HCT116 (cell line): ENCODE results near the gene PCDHGA1. TPM values are rescaled to one million over a fixed set of nuclear protein-coding genes. Genes with fewer than 3 reads are reported as not detected.

Experiments used
- ATAC-seq: fragments of 200-7000 bp; cut with Tn5 transposase; 2 replicates; pipeline ENCODE4 v1.9.1; 2020; ENCODE audit warnings: mild to moderate bottlenecking, moderate library complexity
- BruUV-seq: library from RNA; stranded (reverse); fragments of 400-500 nt; replicated peaks from 2 replicates; lab custom pipeline; 2021; lab: Mats Ljungman, UMichigan
- CTCF ChIA-PET: fragments of 300-600 bp; sonication (Branson Sonifier 250); formaldehyde crosslinking; loops from one replicate; lab custom pipeline; 2021; ENCODE audit warnings: antibody characterized with exemption; lab: Charles Lee
- POLR2A ChIA-PET: fragments of 300-600, 350-600 bp; sonication (Branson Sonifier 250); formaldehyde crosslinking; loops from one replicate; lab custom pipeline; 2021; ENCODE audit warnings: antibody characterized with exemption; lab: Charles Lee
- RAD21 ChIA-PET, 2 experiments: fragments of 300-600 bp; sonication (Branson Sonifier 250); formaldehyde crosslinking; loops; one replicate each; lab custom pipeline; 2023; ENCODE audit warnings: low total read pairs in 2 of 2; ENCODE audit not compliant: uncharacterized antibody in 2 of 2, unreplicated experiment in 2 of 2, low non-redundant PET in 1 of 2; lab: Charles Lee
- DNase-seq: peaks from one replicate; pipeline ENCODE4 v3.0.0-alpha.2; 2010; ENCODE audit warnings: low read depth, low spot score
- H2AFZ ChIP-seq: fragments of 200-600 bp; shearing (Covaris generic), sonication (generic); 2 replicates; pipeline ENCODE4 v1.6.1; 2017; ENCODE audit warnings: low read depth, mixed run types, mixed read lengths, antibody characterized with exemption, low read length; ENCODE audit not compliant: poor library complexity, severe bottlenecking
- H3K27ac ChIP-seq: 2 replicates; pipeline ENCODE4 v1.5.1; 2012; ENCODE audit warnings: low read depth, low read length
- H3K27me3 ChIP-seq: fragments of 200-600 bp; sonication (generic); 2 replicates; pipeline ENCODE4 v1.6.1; 2016; ENCODE audit warnings: mixed run types, low read length, mixed read lengths; ENCODE audit not compliant: insufficient read depth
- H3K36me3 ChIP-seq, 2 experiments: fragments of 200-500 bp in 1 of 2; fragments of 200-600 bp in 1 of 2; sonication (Bioruptor generic) in 1 of 2; sonication (generic) in 1 of 2; 2 replicates each; pipeline versions ENCODE4 v1.5.1 to v1.6.1; 2014 to 2016; ENCODE audit warnings: low read length in 2 of 2, inconsistent platforms in 1 of 2, mixed read lengths in 1 of 2, mixed run types in 1 of 2; ENCODE audit not compliant: insufficient read depth in 2 of 2, control insufficient read depth in 1 of 2
- H3K4me1 ChIP-seq, 2 experiments: fragments of 200-600 bp in 1 of 2; sonication (generic) in 1 of 2; 2 replicates each; pipeline versions ENCODE4 v1.5.1 to v1.6.1; 2012 to 2017; ENCODE audit warnings: low read length in 2 of 2, inconsistent platforms in 1 of 2, mild to moderate bottlenecking in 1 of 2, mixed read lengths in 1 of 2, mixed run types in 1 of 2, moderate library complexity in 1 of 2; ENCODE audit not compliant: insufficient read depth in 2 of 2, control insufficient read depth in 1 of 2
- H3K4me2 ChIP-seq: fragments of 200-600 bp; sonication (generic); 2 replicates; pipeline ENCODE4 v1.6.1; 2017; ENCODE audit warnings: mixed run types, low read length, mixed read lengths
- H3K4me3 ChIP-seq, 2 experiments: fragments of 200-600 bp in 1 of 2; sonication (generic) in 1 of 2; replicated peaks in 1 of 2; 2 replicates each; pipeline ENCODE4 v1.5.1; 2011 to 2016; ENCODE audit warnings: low read length in 2 of 2, control low read depth in 1 of 2, low read depth in 1 of 2, mild to moderate bottlenecking in 1 of 2, mixed read lengths in 1 of 2, mixed run types in 1 of 2
- H3K79me2 ChIP-seq: fragments of 200-600 bp; sonication (generic); 2 replicates; pipeline ENCODE4 v1.6.1; 2017; ENCODE audit warnings: mild to moderate bottlenecking, mixed run types, low read length, moderate library complexity, mixed read lengths; ENCODE audit not compliant: insufficient read depth
- H3K9ac ChIP-seq: fragments of 200-600 bp; sonication (generic); 2 replicates; pipeline ENCODE4 v1.6.1; 2016; ENCODE audit warnings: low read length, mixed read lengths
- H3K9me2 ChIP-seq: fragments of 200-600 bp; sonication (generic), shearing (Covaris generic); 2 replicates; pipeline ENCODE4 v1.6.1; 2017; ENCODE audit warnings: mixed run types, mild to moderate bottlenecking, moderate library complexity; ENCODE audit not compliant: insufficient read depth
- H3K9me3 ChIP-seq, 2 experiments: fragments of 200-500 bp in 1 of 2; fragments of 200-600 bp in 1 of 2; sonication (Bioruptor generic) in 1 of 2; sonication (generic) in 1 of 2; 2 replicates each; pipeline ENCODE4 v1.6.1; 2014 to 2017; ENCODE audit warnings: low read length in 2 of 2, mixed read lengths in 2 of 2, inconsistent platforms in 1 of 2, low read depth in 1 of 2, mild to moderate bottlenecking in 1 of 2, mixed run types in 1 of 2, moderate library complexity in 1 of 2; ENCODE audit not compliant: control insufficient read depth in 1 of 2, insufficient read depth in 1 of 2
- H4K20me1 ChIP-seq: fragments of 200-600 bp; sonication (generic), shearing (Covaris generic); 2 replicates; pipeline ENCODE4 v1.6.1; 2017; ENCODE audit warnings: mixed run types, mild to moderate bottlenecking, moderate library complexity; ENCODE audit not compliant: insufficient read depth
- ATF3 ChIP-seq: IDR thresholded peaks from 2 replicates; pipeline ENCODE4 v1.6.1; 2012
- CBX3 ChIP-seq: IDR thresholded peaks from 2 replicates; pipeline ENCODE4 v1.6.1; 2012; ENCODE audit warnings: low read depth
- CEBPB ChIP-seq: IDR thresholded peaks from 2 replicates; pipeline ENCODE4 v1.6.1; 2012; ENCODE audit warnings: low read depth
- EZH2 ChIP-seq: fragments of 200-600 bp; sonication (generic); IDR thresholded peaks from 2 replicates; pipeline ENCODE4 v1.6.1; 2017; ENCODE audit warnings: antibody characterized with exemption, mixed run types
- EZH2phosphoT487 ChIP-seq: fragments of 200-600 bp; IDR thresholded peaks from 2 replicates; pipeline ENCODE4 v1.6.1; 2018; ENCODE audit warnings: antibody characterized with exemption, borderline replicate concordance
- MAX ChIP-seq: IDR thresholded peaks from 2 replicates; pipeline ENCODE4 v1.6.1; 2012
- POLR2AphosphoS5 ChIP-seq: IDR thresholded peaks from 2 replicates; pipeline ENCODE4 v1.6.1; 2011; ENCODE audit warnings: mild to moderate bottlenecking, low read depth, low read length, moderate library complexity
- SRF ChIP-seq: IDR thresholded peaks from 2 replicates; pipeline ENCODE4 v1.6.1; 2012; ENCODE audit warnings: low read depth
- TCF7L2 ChIP-seq: IDR thresholded peaks from 2 replicates; pipeline ENCODE4 v1.7.0; 2011; ENCODE audit warnings: borderline replicate concordance, inconsistent platforms; ENCODE audit not compliant: insufficient read depth, insufficient read length; ENCODE audit errors: extremely low read depth
- ZNF274 ChIP-seq: fragments of 200-500 bp; sonication (Bioruptor generic); IDR thresholded peaks from 2 replicates; pipeline ENCODE4 v1.6.1; 2014; ENCODE audit warnings: mild to moderate bottlenecking, low read depth, low read length, inconsistent platforms
- intact Hi-C: fragments of 100-400 bp; cut with micrococcal nuclease; formaldehyde crosslinking; loops from 2 replicates; pipeline ENCODE4 v1.10.0; 2022
- total RNA-seq: library from RNA; stranded (reverse); gene quantifications from one replicate; pipeline ENCODE4 v1.2.1, GENCODE V29; 2021; ENCODE audit not compliant: unreplicated experiment

The PCDHGA1 gene
- total RNA-seq, 1 experiment from 2014 or later = 0.05 TPM

GRCh38 chr5:141533897-141534296 lies 203.6 kb downstream of the PCDHGA1 start:
- no peak for ATAC-seq
- no peak for DNase-seq
- Histone ChIP-seq H3K36me3 (peaks cover 9 to 25% of the 10 kb centered on the region in 2 experiments; a peak in 3 of 4 replicates), H3K4me3 (no peak overlapping the region), H3K27me3 (no peaks in the 10 kb centered on the region), H2AFZ (no peak overlapping the region)
- POLR2A ChIA-PET = no interaction called here
- CTCF ChIA-PET = interaction anchor here (0.6 to 1.3 kb wide), 4 partner anchors 9 to 30 kb away, joined by 3 to 5 read pairs (median 4); no protein-coding TSS in a partner anchor
- no peak for TF ChIP-seq ZNF274
- no peak for TF ChIP-seq TCF7L2
- no peak for TF ChIP-seq EZH2phosphoT487
- TF ChIP-seq POLR2AphosphoS5 = no peak
- TF ChIP-seq SRF = no peak
- TF ChIP-seq ATF3 = no peak
- TF ChIP-seq EZH2 = no peak
- no peak for TF ChIP-seq CBX3
- TF ChIP-seq CEBPB = no peak
- no peak for TF ChIP-seq MAX
- TF ChIP-seq, all 23 proteins: peak for 0
- Histone ChIP-seq H3K9me2 (no peaks in the 10 kb centered on the region), H3K9me3 (no peaks in the 10 kb centered on the region), H3K4me2 (no peak overlapping the region), H3K79me2 (no peaks in the 10 kb centered on the region), H3K9ac (no peak overlapping the region), H3K4me1 (no peaks in the 10 kb centered on the region), H4K20me1 (no peaks in the 10 kb centered on the region), H3K27ac (no peak overlapping the region)
- no TSS peak for BruUV-seq
- RAD21 ChIA-PET = no interaction called here
- intact Hi-C loops = no loop called here
